NCI-H2171 treated with DMSO at 0.1 percent for 48 hours (cell line): ENCODE measurements around the gene GABBR2.

Source experiments
- DNase-seq: peaks from one replicate; lab custom pipeline; 2025; lab: John Stamatoyannopoulos, UW

Gene GABBR2

DNA sequence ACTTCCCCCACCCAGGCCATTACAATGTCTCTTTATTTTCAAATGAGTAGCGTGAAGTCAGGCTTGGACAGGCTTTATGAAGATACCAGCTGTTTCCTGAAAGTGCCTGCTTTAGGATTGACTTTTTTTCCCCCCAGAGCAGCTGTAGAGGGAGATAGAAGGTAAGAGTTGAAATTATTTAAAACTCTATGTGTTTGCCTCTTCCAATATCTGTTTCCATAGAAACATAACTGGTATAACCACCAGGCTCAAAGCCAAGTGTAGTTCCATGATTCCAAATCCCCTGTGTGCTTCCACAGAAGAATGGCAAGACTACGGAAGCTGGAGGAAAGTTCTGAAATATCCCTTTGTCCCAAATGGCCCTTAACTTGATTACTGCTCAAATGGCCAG, 365.9 kb downstream of the GABBR2 start:
- peak; percentile 73 for DNase-seq

DNA sequence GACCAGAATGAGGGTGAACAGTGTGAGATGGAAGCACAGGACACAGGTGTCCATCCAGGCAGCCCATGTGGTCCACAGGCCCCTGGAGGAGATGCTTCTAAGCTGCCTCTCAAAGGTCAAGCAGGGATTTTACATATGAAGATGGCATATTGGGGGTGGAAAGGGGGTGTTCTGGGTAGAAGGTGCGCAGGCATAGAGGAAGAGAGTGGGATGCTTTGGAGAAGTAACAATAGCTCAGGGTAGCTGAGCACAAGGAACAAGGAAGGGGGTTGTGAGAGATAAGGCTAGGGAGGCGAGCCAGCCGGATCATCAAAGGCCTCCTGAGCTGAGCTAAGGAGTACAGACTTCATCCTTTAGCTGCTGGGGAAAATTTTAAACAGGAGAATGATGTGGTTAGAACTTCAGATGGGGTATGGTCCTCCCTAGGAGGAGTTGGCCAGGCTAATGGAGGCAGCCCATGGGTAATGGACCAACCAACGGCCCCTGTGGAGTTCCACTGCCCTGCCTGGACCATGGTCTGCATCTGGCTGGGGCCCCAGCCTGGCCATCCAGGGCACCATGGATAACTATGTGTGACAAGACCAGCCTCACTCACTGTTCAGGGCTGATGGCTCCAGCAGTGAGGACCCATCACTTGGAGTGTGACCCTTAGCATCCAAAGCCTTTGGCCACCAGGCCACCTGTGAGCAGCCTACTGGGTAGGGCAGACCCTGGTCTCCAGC, 366.5 kb downstream of the GABBR2 start:
- peak; percentile 48 for DNase-seq

- DNase-seq, result peak; percentile 87
Measured at GRCh38 chr9:98341157-98342097, 367.3 kb downstream of the GABBR2 start.

- no peak for DNase-seq
Measured at GRCh38 chr9:98339987-98340800, 368.5 kb downstream of the GABBR2 start.

- DNase-seq, result no peak
Measured at GRCh38 chr9:98335661-98336060, 373.1 kb downstream of the GABBR2 start.

- no peak for DNase-seq
Measured at GRCh38 chr9:98334796-98335195, 373.9 kb downstream of the GABBR2 start.

- DNase-seq, result no peak
Measured at GRCh38 chr9:98333703-98334582, 374.8 kb downstream of the GABBR2 start.

GRCh38 chr9:98332405-98332831, 376.3 kb downstream of the GABBR2 start:
- DNase-seq, result no peak

- DNase-seq, result no peak
Measured at GRCh38 chr9:98331536-98332259, 377.0 kb downstream of the GABBR2 start.

DNA sequence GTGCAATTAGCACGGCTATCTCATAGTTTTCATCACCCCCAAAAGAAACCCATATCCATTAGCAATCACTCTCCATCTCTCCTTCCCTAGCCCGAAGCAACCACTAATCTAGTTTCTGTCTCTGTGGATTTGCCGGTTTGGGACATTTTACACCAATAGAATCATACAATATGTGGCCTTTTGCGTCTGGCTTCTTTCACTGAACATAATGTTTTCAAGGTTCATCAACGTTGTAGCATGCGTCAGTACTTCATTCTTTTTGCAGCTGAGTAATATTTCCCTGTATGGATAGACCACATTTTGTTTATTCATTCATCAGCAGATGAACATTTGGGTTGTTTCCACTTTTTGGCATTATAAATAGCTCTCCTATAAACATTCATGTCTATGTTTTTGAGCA, 377.9 kb downstream of the GABBR2 start:
- no peak for DNase-seq

DNA sequence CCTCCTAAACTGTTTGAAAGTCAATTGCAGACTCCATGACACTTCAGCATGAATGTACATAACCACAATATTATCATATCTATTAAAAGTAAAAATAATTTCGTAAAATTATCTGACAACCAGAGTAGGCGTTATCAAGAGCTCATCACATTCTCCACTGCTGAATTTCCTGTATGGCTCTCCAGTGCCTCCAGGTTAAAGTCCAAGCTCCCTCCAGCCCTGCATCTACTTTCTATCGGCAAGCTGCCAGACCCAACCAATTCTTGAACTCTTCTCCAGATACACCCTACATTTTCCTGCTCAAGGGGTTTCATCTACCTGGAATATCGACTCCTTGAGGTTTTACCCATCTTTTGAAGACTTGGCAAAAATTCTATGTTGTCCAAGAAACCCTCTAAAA, 378.8 kb downstream of the GABBR2 start:
- DNase-seq, result no peak

- DNase-seq, result no peak
Measured at GRCh38 chr9:98329281-98329680, 379.5 kb downstream of the GABBR2 start.

DNA sequence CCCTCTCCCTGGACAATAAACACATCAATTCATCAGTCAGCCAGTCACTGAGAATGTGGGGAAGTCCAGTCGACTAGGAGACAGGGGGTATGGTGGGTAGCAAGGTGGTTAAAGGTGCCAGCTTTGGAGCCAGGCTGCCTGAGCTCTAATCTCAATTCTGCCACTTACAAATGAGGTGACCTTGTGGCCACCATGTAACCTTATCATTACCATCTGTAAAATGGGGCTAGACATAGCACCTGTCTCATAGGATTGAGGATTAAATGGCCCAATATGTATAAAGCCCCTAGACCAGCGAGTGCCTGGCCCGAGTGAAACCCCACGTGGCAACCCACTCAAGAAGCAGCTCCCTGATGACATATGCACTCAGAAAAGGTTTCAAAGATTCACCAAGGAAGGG, 380.0 kb downstream of the GABBR2 start:
- no peak for DNase-seq

DNA sequence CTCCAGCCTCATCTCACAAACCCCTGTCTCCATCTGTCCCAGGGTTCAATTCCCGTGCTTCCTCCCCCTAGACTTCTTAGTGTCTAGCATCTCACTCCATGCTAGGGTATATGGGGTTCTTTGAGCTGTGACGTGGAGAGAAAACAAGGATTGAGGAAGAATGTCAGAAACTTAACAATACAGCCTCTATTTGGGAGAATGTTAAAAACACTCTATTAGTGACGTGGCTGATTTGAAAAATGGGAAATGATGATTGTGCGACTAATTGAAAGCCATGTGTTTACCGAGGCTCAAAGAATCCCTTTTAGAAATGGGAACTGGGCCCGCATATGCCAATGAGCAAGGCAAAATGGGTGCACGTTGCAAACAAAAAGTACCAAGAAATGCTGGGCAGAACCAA, 380.6 kb downstream of the GABBR2 start:
- no peak for DNase-seq

- DNase-seq, result no peak
Measured at GRCh38 chr9:98327249-98327561, 381.5 kb downstream of the GABBR2 start.

DNA sequence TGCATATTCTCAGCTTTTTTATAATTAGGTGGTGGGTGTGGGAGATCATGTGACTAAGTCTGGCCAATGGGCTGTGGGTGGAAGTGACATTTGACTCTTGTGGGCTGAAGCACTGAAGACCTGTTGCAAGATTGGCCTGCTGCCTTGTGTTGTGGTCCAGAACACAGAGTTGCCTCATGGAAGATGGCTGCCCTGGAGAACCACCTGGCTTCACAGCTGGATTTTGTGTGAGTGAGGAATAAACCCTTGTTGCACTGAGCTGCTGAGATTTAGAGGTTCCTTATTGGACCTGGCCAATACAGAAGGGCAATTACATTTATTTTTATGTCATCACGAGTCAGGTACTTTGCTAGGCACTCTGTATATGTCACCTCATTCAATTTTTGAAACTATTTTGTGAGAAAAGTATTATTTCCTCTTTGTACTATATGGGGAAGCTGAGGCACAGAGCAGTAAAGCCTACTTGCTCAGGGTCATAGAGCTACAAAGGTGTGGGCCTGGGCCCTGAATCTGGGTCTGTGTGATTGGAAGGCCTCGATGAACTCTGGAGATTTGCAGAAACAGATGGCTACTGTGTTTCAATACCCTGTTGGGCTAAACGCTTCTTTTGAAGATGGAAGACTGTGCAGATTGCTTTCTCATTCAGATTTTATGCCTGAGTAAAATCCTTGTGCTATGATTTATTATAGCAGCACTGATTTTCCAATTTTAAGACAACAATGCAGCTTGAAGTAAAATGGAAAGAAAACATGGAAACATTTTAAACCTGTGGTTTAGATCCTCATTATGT, 382.1 kb downstream of the GABBR2 start:
- peak; percentile 87 for DNase-seq

- DNase-seq, result no peak
Measured at GRCh38 chr9:98324801-98325200, 383.9 kb downstream of the GABBR2 start.

GRCh38 chr9:98323831-98324135, 385.0 kb downstream of the GABBR2 start:
- no peak for DNase-seq

DNA sequence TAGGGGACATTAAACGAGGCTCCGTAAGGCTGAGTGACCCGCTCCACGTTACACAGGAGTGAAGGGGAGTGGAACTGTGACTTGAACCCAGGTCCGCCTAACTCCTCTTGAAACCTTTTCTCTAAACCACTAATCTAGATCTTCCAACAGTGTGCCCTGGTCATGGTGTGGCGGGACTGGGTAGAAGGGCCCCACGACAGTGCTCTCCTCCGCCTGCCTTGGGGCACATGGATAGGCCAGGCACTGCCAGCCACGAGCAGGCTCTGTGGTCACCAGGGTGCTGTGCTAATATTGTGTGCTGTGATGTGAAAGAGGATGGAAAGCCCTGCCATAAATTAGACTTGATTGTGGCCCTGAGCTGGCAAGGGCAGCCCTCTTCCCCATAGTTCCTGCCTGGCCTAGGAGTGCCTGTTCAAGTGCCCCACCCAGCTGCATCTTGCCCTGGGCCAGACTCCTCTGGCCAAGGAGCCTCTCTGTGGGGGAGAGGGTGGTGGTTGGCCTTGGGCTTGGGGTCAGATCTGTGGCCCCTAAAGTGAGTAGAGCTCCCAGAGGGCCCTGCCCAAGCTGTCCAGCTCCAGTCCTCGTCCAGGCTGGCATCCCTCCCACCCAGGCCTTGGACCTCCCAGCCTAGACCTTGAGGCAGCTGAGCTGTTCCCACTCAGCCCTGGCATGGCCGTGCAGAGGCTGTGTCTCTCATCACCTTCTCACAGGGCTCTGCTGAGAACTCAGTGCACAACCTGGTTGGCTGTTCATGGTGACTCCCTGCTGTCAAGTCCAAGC, 385.5 kb downstream of the GABBR2 start:
- DNase-seq, result no peak
